HG02623 (cell line): ENCODE measurements around the gene ISYNA1.

ENCODE experiments used
- ATAC-seq: cut with Tn5 transposase; IDR thresholded peaks from one replicate; pipeline ENCODE4 v1.9.1; 2021; ENCODE audit warnings: moderate library complexity; ENCODE audit not compliant: unreplicated experiment

The ISYNA1 gene

DNA sequence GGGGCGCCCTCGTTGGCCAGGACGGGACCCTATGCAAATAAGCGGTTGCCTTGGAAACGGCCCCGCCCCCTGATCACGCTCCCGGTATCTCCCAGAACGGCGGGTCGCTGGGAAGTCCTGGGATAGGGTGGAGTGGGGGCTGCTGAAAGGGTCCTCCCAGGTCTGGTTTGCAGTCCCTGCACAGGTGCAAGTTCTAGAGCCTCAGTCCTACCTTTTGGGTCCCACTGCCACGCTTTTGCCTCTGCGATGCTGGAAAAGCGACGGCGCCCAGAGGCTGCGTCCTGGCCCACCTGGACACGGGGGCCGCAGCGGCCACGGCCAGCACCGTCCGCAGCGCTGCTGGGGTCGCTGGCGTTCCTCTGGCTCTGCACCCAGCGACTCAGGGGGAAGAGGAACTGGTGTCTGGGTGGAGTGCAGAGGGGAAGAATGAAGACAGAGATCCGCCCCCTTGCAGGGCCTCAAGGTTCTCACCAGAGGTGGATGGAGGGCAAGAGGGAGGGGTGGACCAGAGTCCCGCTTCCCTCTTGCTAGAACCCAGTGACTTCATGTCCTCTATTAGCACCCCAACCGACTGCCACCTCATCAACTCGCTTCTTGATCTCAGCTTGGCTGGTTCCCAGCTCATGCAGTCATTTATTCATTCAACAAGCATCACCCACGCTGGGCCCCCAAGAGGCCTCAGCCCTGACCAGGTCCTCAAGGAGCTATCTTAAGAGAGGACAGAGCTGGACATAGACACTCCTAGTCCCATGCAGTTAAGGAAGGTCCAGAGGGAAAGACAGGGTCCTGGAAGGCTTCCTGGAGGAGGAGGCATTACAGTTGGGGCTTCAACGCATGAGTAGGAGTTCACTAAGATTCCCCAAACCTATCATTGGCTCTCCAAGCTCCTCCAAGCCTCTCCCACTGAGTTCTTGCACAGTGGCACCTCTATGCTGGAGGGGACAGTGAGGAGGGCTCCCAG is 40.4 kb downstream of the ISYNA1 start, which contains the start of gene LRRC25:
TSS of gene LRRC25 (minus strand) at position 381 of the 961 bp plus-strand sequence. CDS start 659 bp downstream, outside the sequence.
- no peak for ATAC-seq

DNA sequence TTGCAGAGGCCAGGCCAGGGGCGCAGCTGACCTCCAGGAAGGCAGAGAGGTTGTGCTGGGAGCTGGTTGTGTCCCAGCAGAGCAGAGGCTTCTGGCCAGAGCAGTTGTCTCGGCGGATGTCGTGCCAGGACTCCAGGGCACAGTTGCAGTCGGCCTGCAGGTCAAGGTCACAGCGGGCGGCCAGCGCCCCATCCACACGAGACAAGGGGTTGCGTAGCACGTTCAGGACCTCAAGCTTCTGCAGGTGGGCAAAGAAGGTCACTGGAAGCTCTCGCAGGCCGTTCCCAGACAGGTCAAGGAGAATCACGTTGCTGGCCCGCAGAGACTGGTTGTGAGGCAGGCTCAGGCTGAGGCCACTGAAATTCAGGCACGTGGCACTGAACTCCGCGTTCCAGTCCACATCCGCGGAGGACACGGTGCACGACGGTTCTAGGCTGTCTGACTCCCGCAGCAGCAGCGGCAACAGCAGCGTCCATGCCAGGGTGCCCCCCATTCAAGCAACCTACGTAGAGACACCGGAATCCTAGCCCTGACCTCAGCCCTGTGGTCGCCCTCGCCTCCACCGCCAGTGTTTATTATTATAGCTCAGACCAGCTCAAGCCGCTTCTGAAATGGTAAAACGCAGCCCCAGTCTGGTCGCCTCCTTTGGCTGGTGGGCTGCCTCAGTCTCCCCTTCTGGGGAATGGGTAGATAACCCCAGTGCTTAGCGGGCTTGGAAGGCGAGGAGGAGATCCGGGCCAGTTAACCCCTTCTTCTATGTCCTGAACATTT is 41.3 kb downstream of the ISYNA1 start:
- ATAC-seq: no peak

DNA sequence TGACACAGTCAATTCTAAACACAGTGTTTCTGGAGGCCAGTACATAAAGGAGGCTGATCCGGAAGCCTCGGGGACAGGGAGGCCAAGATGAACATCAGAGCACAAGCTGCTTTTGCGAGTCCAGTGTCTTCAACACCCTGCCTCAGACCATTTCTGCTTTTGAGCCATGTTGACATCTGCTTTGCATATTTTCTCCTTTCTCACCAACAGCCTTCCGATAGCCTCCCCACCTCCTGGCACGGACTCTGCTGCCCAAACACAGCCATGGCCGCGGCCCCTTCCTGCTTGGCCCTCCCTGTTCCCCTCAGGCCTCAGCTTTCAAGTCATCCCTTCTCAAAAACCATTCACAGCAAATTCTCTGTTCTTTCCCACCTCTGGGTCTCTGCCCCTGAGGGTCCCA is 44.1 kb downstream of the ISYNA1 start:
- ATAC-seq: no peak

DNA sequence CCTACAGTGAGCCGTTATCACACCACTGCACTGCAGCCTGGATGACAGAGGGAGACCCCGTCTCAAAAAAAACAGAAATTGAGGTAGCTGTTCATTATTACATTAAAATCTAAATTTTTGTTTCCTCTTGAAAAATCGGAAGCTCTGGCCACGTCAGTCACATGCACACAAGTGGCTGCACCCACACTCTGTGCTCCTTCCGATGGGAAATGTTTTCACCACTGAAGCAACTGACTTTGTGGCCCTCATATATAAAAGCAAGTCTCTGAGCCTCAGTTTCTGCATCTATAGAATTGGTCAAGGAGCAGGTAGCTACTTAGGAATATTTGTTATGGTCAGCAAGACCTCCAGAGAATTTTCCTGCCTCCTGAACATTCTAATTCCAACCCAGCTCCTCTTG is 45.0 kb downstream of the ISYNA1 start:
- ATAC-seq: no peak

GRCh38 chr19:18392417-18392816 is 45.5 kb downstream of the ISYNA1 start:
- no peak for ATAC-seq

DNA sequence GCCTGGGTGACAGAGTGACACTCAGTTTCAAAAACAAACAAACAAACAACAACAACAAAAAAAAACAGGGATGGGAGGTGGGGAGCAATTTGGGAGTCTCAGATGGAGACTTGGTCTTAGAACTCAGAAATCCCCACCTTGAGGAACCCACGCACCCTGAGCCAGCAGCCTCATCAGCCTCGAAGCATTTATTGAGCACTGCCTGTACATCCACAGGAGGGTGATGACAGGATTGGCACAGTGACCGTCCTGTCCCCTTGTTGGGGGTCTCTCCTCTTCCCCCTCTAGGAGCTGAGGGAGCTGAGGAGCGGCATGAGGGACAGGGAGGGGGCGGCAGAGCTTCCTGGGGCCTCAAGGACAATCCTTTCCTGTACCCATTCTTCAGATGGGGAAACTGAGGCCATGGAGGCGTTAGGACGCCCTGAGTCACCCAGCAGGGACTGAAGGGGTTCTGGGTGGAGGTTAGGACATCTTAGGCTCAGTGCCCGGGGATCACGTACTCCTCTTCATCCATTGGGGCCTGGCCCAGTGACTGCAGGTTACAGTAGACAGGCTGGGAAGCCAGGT is 46.3 kb downstream of the ISYNA1 start:
- no peak for ATAC-seq

GRCh38 chr19:18390065-18390907 is 47.6 kb downstream of the ISYNA1 start:
- no peak for ATAC-seq

DNA sequence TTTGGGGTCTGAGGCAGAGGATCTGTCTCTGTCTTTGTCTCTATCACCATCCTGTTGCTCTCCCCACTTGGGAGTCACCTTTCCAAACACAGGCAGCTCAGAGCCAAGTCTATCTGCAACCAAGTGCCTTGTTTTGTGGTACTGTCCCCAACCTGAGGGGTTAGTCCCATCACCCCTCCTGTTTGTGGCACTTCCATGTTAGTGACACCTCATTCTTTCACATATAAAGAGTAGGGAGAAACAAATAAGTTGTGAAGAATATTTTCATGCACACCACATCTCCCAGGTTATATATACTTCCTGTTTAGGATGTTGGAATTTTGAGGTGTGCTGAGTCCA is 48.2 kb downstream of the ISYNA1 start:
- no peak for ATAC-seq

GRCh38 chr19:18388960-18389725 is 48.8 kb downstream of the ISYNA1 start:
- no peak for ATAC-seq

GRCh38 chr19:18388100-18388959 is 49.6 kb downstream of the ISYNA1 start:
- peak; percentile 60 for ATAC-seq

DNA sequence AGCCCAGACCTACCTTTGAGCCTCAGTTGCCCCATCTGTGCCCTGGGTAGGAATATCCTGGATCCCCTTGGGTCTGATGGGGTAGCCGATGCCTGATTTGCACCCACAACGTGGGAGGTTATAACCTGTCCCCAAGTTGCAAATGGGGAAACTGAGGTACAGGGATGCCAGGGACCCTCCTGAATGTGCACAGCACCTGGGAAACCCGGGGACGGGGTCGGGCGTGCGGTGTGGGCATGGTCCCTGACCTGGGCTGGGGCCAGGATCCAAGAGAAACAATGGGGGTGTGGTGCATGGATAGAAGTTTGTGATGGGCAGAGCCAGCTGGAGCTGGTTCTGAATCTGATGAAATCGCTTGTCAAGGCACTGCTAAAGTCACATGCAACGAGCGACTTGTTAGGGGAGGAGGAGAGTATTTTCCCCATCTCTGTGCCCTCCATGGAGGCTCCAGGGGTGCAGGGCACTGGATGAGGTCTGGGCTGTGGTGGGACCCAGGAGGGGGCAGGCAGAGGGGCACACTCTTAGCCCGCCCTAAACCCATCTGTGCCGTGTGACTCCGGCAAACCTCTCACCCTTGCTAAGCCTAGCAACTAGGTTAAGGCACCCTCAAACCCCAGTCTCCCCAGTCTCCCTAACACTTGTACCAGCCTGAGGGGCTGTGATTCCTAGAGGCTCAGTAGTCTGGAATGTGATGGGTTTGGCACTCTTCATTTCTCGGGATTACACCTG is 51.2 kb downstream of the ISYNA1 start:
- no peak for ATAC-seq

DNA sequence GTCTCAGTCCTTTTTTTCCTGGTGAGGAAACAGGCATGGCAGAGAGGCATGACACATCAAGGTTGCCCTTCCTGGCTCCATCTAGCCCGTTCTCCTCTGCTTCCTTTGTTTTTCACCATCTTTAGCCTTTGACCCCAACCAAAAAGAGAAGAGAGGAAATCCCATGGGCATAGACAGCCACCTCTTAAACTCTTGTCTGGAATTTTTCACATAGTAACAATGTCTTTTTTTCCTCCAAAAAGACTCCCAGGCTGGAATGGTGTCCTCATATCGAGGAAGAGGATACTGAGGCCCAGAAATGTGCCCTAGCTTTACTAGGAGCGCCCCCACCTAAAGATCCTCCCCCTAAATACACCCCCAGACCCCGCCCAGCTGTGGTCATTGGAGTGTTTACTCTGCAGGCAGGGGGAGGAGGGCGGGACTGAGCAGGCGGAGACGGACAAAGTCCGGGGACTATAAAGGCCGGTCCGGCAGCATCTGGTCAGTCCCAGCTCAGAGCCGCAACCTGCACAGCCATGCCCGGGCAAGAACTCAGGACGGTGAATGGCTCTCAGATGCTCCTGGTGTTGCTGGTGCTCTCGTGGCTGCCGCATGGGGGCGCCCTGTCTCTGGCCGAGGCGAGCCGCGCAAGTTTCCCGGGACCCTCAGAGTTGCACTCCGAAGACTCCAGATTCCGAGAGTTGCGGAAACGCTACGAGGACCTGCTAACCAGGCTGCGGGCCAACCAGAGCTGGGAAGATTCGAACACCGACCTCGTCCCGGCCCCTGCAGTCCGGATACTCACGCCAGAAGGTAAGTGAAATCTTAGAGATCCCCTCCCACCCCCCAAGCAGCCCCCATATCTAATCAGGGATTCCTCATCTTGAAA is 52.0 kb downstream of the ISYNA1 start, which contains the start of gene GDF15:
TSS of gene GDF15 (plus strand) at position 484 of the 868 bp plus-strand sequence. CDS start at position 516, 32 bp downstream.
- no peak for ATAC-seq

- no peak for ATAC-seq
These were observed 52.6 kb downstream of the ISYNA1 start for GRCh38 chr19:18385359-18385674.

DNA sequence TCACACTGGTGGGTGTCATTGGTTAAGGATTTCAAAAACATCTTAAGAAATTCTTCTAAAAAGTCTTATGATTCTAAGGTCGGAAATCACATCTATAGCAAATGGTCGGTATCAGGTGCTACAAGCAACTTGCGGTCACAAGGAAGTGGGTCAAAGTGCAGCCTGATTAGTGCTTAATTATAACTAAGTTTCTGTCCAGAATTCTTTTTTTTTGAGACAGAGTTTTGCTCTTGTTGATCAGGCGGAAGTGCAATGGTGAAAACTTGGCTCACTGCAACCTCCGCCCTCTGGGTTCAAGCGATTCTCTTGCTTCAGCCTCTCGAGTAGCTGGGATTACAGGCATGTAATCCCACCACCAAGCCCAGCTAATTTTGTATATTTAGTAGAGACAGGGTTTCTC is 53.2 kb downstream of the ISYNA1 start:
- ATAC-seq: no peak
